ENCODE results near the gene CCDC68.

The CCDC68 gene

GRCh38 chr18:54914816-54915215 lies 44.4 kb downstream of the CCDC68 start:
- no peak for DNase-seq

- DNase-seq = no peak
Observed at GRCh38 chr18:54911551-54911950, 47.7 kb downstream of the CCDC68 start.

GRCh38 chr18:54910161-54910919 lies 48.9 kb downstream of the CCDC68 start:
- no peak for DNase-seq

GRCh38 chr18:54909538-54909937 lies 49.7 kb downstream of the CCDC68 start:
- no peak for DNase-seq

GRCh38 chr18:54906331-54907185 lies 52.7 kb downstream of the CCDC68 start:
- DNase-seq = no peak

GRCh38 chr18:54905629-54906028 lies 53.6 kb downstream of the CCDC68 start:
- DNase-seq = no peak

- DNase-seq = no peak
Observed at GRCh38 chr18:54904581-54904980, 54.7 kb downstream of the CCDC68 start.

- DNase-seq = no peak
Observed at GRCh38 chr18:54900290-54900689, 59.0 kb downstream of the CCDC68 start.

- DNase-seq = no peak
Observed at GRCh38 chr18:54899500-54899899, 59.8 kb downstream of the CCDC68 start.

- DNase-seq = no peak
Observed at GRCh38 chr18:54888933-54889332, 70.3 kb downstream of the CCDC68 start.

- DNase-seq = no peak
Observed at GRCh38 chr18:54888378-54888777, 70.9 kb downstream of the CCDC68 start.

- DNase-seq = no peak
Observed at GRCh38 chr18:54883816-54884604, 75.3 kb downstream of the CCDC68 start.

- DNase-seq = no peak
Observed at GRCh38 chr18:54882318-54882717, 76.9 kb downstream of the CCDC68 start.

- no peak for DNase-seq
Observed at GRCh38 chr18:54881229-54881768, 78.0 kb downstream of the CCDC68 start.

GRCh38 chr18:54880395-54881105 lies 78.7 kb downstream of the CCDC68 start:
- DNase-seq = no peak

GRCh38 chr18:54879691-54880090 lies 79.6 kb downstream of the CCDC68 start:
- DNase-seq = no peak

- DNase-seq = no peak
Observed at GRCh38 chr18:54878659-54879358, 80.5 kb downstream of the CCDC68 start.

- no peak for DNase-seq
Observed at GRCh38 chr18:54878159-54878622, 81.1 kb downstream of the CCDC68 start.

GRCh38 chr18:54877076-54877475 lies 82.2 kb downstream of the CCDC68 start:
- no peak for DNase-seq

- no peak for DNase-seq
Observed at GRCh38 chr18:54875063-54875462, 84.2 kb downstream of the CCDC68 start.

GRCh38 chr18:54873884-54874255 lies 85.4 kb downstream of the CCDC68 start:
- DNase-seq = no peak

- DNase-seq = no peak
Observed at GRCh38 chr18:54872681-54873080, 86.6 kb downstream of the CCDC68 start.
